CD4-positive, alpha-beta T cell treated with Interleukin-10 for 1 hour (primary cell): ENCODE data around the gene S100A14.

Experiments
- DNase-seq: peaks from one replicate; pipeline ENCODE4 v3.0.0-alpha.2; 2020

The S100A14 gene

GRCh38 chr1:153636312-153636711 is 20.2 kb upstream of the S100A14 start:
- no peak for DNase-seq

DNA sequence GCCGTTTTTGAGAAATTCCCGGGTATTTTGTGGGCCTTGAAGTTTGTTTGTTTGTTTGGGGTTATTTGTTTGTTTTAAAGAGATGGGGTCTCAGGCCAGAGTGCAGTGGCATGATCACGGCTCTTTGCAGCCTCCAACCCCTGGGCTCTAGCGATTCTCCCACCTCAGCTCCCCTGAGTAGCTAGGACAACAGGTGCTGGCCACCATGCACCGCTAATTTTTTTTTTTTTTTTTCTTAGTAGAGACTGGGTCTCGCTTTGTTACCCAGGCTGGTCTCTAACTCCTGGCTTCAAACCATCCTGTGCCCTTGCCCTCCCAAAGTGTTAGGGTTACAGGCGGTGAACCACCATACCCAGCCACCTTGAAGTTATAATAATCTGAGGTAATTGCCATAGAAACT is 19.7 kb upstream of the S100A14 start:
- no peak for DNase-seq

- DNase-seq = peak; percentile 97
These were observed 17.9 kb upstream of the S100A14 start, which contains the start of gene CHTOP for GRCh38 chr1:153633754-153634665. CHTOP (plus strand) TSS chr1:153634066; CDS start chr1:153636589, 2,523 bp downstream.

- DNase-seq = no peak
These were observed 17.1 kb upstream of the S100A14 start for GRCh38 chr1:153633161-153633753.

DNA sequence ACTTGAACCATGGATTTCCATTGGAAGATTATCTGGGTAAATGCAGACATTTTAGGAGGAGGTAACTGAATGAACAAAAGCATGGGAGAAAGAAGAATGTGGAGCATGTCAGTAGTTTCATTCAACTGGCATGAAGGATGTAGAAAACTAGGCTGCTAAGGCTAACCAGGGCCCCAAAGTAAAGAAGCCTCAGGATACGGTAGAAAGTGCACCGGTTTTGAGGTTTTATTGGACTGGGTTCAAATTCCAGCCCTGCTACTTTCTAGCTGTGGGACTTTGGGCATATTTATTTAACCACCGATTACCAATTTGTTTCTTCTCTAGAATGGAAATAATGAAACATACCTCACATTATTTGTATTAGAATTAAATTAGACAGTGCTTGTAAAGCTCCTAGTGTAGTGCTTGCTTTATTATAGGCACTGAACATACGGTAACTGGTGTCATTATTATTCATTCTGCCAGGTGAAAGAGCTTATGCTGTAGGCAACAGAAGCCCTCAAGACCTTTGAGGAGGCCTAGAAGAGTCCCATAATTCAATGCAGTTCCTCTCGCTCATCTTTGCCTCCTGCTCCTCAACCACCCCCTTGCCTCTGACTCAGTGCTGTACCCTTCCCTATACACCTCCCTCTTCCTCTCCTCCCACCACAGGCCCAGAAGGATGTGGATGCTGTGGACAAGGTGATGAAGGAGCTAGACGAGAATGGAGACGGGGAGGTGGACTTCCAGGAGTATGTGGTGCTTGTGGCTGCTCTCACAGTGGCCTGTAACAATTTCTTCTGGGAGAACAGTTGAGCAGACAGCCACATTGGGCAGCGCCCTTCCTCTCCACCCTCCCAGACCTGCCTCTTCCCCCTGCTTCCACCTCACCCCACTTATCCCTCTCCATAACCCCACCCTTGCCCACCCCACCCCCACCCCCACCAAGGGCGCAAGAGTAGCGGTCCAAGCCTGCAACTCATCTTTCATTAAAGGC is 15.2 kb upstream of the S100A14 start:
- DNase-seq = no peak

DNA sequence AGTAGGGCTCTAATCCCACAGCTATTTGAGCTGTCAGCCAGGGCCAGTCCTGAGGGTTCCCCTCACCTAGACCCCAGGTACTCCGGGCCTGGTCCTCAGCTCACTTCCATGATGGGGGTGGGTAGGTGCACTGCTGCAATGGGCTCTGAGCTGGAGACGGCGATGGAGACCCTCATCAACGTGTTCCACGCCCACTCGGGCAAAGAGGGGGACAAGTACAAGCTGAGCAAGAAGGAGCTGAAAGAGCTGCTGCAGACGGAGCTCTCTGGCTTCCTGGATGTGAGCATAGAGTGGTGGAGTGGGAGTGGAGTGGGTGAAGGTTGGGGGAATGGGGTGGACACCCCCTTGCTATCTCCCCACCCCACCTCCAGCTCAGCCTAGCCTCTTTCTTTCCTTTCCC is 14.3 kb upstream of the S100A14 start:
- no peak for DNase-seq

DNA sequence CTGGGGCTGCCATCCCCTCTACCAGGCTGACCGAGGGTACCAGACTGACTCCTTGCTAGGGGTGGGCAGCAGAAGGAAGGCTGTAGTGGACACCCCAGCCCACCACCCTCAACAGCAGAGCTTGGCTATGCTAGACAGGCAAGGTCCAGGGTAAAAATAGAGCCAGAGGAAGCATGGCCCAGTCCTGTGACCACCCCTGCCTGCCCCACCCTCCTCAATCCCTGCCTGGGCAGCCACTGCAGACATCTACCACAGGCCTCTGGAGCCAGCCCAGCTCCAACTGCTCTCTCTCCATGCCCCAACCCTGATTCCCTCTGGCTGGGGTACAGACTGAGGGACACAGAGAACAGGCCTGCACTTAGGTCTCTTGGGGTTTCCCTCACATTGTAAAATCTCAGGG is 13.8 kb upstream of the S100A14 start:
- DNase-seq = no peak

- DNase-seq = no peak
These were observed 13.2 kb upstream of the S100A14 start for GRCh38 chr1:153629343-153629665.

- no peak for DNase-seq
These were observed 12.7 kb upstream of the S100A14 start for GRCh38 chr1:153628638-153629342.

GRCh38 chr1:153627715-153628626 is 11.8 kb upstream of the S100A14 start, which contains the start of gene S100A1:
S100A1 (plus strand) TSS chr1:153628434; CDS start chr1:153630522, 2,088 bp downstream.
- DNase-seq = no peak

DNA sequence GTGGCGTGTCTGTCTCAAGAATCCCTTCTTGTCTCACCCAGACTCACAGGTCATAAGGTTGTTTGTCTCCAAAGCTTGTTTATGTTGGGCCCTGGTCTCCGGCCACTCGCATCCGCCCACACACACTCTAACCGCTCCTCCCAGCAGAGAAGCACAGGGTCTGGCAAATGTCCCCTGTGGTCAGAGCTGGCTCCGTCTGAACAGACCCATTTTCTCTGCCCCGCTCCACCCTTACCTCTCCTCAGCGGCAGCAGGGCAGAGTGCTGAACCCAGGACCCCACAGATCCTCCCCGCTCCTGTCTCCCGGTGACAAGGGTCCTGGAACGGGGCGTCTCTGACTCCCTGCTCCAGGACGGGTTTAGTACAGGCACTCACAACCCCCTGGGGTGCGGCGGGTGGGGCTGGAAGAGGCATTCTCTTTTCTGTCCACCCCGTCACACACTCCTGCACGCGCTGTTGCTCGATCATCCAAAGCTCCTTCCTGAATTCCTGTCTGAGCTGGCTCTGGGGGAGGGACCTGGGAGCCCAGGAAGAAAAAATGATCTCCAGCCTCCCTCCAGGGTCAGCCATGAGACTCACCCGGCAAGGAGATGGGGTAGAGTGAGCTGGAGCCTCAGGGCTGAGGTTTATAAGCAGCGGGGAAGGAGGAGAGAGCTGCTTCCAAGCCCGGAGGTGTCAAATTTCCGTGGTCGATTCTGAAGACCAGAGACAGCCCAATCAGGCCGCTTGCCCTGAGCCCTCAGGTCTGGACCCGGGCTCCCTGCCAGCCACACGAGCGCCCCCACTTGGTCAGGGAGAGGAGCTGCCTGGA is 11.0 kb upstream of the S100A14 start, which contains the start of gene S100A13:
Gene S100A13, minus strand, starts transcription at position 602 of the 811 bp plus-strand sequence. CDS start 1,033 bp downstream, outside the sequence.
- no peak for DNase-seq

GRCh38 chr1:153626477-153626903 is 10.4 kb upstream of the S100A14 start:
- no peak for DNase-seq

- no peak for DNase-seq
These were observed 9.0 kb upstream of the S100A14 start for GRCh38 chr1:153624965-153625611.

DNA sequence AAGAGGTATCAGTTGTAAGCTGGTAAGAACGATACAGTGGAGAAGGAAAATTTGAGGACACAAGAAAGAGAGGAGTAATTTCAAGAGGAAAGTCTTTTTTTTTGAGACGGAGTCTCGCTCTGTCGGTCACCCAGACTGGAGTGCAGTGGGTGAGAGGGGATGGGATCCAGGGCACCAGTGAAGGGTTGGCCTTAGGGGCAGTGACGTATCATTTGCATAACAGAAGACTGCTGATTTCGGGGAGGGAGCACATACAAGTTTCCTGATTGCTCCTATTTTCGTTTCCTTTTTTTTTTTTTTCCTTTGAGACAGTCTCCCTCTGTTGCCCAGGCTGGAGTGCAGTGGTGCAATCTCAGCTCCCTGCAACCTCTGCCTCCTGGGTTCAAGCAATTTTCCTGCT is 7.0 kb upstream of the S100A14 start:
- no peak for DNase-seq

GRCh38 chr1:153619171-153619570 is 3.0 kb upstream of the S100A14 start:
- no peak for DNase-seq

DNA sequence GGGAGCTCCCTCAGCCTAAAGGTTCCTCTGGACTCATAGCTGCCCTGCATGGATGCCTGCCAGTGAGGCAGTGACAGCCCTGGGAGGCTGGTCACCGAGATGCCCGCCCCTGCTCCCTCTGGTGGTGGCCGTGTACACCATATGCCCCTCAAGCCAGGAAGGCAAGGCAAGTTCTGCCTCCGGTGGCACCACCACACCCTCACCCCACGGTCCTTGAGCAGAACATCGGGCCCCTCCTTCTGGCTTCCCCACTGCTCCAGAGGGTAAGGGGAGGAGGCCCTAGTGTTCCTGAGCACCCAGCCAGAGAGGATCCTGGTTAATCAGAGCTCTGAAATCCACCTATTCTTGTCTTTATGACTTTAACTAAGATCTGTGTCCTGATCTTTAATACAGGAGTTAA is 1.5 kb upstream of the S100A14 start:
- DNase-seq = peak; percentile 64

DNA sequence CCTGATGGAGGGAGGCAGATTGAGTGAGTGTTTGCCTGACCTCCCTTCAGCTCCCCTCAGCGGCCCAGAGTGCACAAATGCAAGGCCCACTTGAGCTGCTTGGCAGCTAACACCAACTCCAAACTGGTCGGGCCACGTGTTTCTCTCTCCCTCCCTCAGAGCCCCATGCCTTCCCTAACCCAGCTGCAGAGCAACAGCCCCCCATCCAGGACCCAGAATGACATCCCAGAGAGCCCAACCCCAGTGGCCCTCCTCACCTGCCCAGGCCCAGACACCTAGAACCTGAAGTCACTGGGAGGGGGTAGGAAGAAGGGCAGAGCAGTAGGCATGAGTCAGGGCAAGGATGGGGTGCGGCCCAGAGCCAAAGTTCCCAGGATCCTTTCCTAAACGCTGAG is 789 bp upstream of the S100A14 start:
- no peak for DNase-seq

GRCh38 chr1:153615406-153615805 is 719 bp downstream of the S100A14 start:
- DNase-seq = no peak

DNA sequence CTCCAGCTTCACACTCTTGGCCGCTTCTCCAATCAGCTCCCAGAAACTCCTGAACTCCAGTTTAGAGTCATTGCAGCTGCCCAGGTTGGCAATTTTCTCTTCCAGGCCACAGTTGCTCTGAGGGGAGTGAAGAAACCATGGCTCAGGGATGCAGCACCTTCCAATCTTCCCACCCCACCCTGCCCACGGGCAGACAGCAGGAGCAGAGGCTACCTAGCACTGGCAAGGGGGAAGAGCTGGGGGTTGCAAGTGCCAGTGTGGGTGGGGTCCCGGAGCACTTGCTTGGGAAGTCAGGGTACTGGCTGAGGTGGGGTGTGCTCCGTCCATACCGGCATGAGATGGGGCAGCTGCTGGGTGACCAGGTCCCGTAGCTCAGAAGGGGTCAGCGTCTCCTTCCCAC is 1.2 kb downstream of the S100A14 start:
- DNase-seq = no peak
